Aorta (tissue), 4 donors: Measurements from ENCODE around the gene HOXA4. TPM values are rescaled to one million over a fixed set of nuclear protein-coding genes. Genes with fewer than 3 reads are reported as not detected.

Experiments
- microRNA-seq, 2 donors: library from miRNA; unstranded; fragments of <30 nt; microRNA quantifications; one replicate each; pipeline ENCODE4 v1.2.0, GENCODE V29; 2020
- polyA plus RNA-seq, 2 donors: library from polyadenylated mRNA; stranded (reverse); fragments of 200-250 nt; gene quantifications; one replicate each; pipeline ENCODE4 v1.2.3, GENCODE V29; 2013
- total RNA-seq, 2 donors: library from RNA; stranded (reverse); fragmentation: NEBNext Ultra II Directional; extraction: Animal tissue kit (Norgen Biotek cat#: 25700); gene quantifications; one replicate each; pipeline ENCODE4 v1.2.1, GENCODE V29; 2021
- donor health status: healthy with polysubstance abuse.
- donor health status: Bipolar disorder and iron deficiency.
- donor health status: DM: no; HTN: no; CAD: no.
- donor health status: DM: yes; HTN: yes; CAD: no.

Gene HOXA4
- total and polyA plus RNA-seq, 4 donors, result 2.6 to 11.6 (median 7.9) TPM

Small RNAs within 50 kb of the gene (microRNA-seq; reads per million reads assigned to microRNA genes)
- gene MIR196B, result 156 to 3,890 reads per million in 2 donors

Other genes starting within 250 kb of the HOXA4 start
- 1 to 10 TPM; 1.3 to 1.6 TPM for gene HOXA1, start 34.8 kb downstream of the HOXA4 start, total RNA-seq
- under 1 TPM; 0.59 to 0.88 TPM for gene HOXA1, start 34.8 kb downstream of the HOXA4 start, polyA plus RNA-seq
- gene HOXA2, start 28.1 kb downstream of the HOXA4 start, total RNA-seq, result 1 to 10 TPM; 1.6 to 4.7 TPM
- gene HOXA2, start 28.1 kb downstream of the HOXA4 start, polyA plus RNA-seq, result 1 to 10 TPM; 2.3 to 3.6 TPM
- 10 to 100 TPM in 1 of 2 donors, 1 to 10 TPM in 1; 8.0 to 11.8 TPM for gene HOXA5, start 12.9 kb upstream of the HOXA4 start, total RNA-seq
- 1 to 10 TPM; 1.6 to 2.7 TPM for gene HOXA5, start 12.9 kb upstream of the HOXA4 start, polyA plus RNA-seq
- 1 to 10 TPM; 6.3 to 7.6 TPM for gene HOXA6, start 17.0 kb upstream of the HOXA4 start, total RNA-seq
- gene HOXA6, start 17.0 kb upstream of the HOXA4 start, polyA plus RNA-seq, result under 1 TPM in 1 of 2 donors, not detected in 1; 0.97 TPM
- gene HOXA3, start 21.8 kb upstream of the HOXA4 start, total RNA-seq, result 10 to 100 TPM in 1 of 2 donors, 1 to 10 TPM in 1; 9.6 to 20.8 TPM
- gene HOXA3, start 21.8 kb upstream of the HOXA4 start, polyA plus RNA-seq, result 10 to 100 TPM in 1 of 2 donors, 1 to 10 TPM in 1; 3.8 to 12.2 TPM
- gene HOXA7, start 25.9 kb upstream of the HOXA4 start, total RNA-seq, result 1 to 10 TPM; 4.7 to 9.3 TPM
- 1 to 10 TPM; 2.4 to 3.3 TPM for gene HOXA7, start 25.9 kb upstream of the HOXA4 start, polyA plus RNA-seq
- gene HOXA9, start 34.8 kb upstream of the HOXA4 start, total RNA-seq, result 1 to 10 TPM; 1.6 to 5.8 TPM
- 1 to 10 TPM; 1.5 to 3.1 TPM for gene HOXA9, start 34.8 kb upstream of the HOXA4 start, polyA plus RNA-seq
- 10 to 100 TPM in 1 of 2 donors, 1 to 10 TPM in 1; 1.5 to 11.2 TPM for gene HOXA10, start 43.6 kb upstream of the HOXA4 start, total RNA-seq
- 1 to 10 TPM; 3.4 to 3.6 TPM for gene HOXA10, start 43.6 kb upstream of the HOXA4 start, polyA plus RNA-seq
- gene HOXA11, start 54.5 kb upstream of the HOXA4 start, total RNA-seq, result under 1 TPM in 1 of 2 donors, not detected in 1; 0.81 TPM
- under 1 TPM in 1 of 2 donors, not detected in 1; 0.13 TPM for gene HOXA11, start 54.5 kb upstream of the HOXA4 start, polyA plus RNA-seq
- gene HOXA13, start 69.3 kb upstream of the HOXA4 start, total RNA-seq, result not detected
- under 1 TPM in 1 of 2 donors, not detected in 1; 0.38 TPM for gene HOXA13, start 69.3 kb upstream of the HOXA4 start, polyA plus RNA-seq
- gene EVX1, start 112.0 kb upstream of the HOXA4 start, total RNA-seq, result not detected
- gene EVX1, start 112.0 kb upstream of the HOXA4 start, polyA plus RNA-seq, result not detected